Endodermal cell (in vitro differentiated cells): ENCODE measurements around the gene IKZF1. TPM values are rescaled to one million over a fixed set of nuclear protein-coding genes. Genes with fewer than 3 reads are reported as not detected.

Experiments
- DNase-seq: peaks from one replicate; pipeline ENCODE4 v3.0.0-alpha.2; 2017
- H3K27ac ChIP-seq: 2 replicates; pipeline ENCODE4 v1.5.1; 2013; ENCODE audit warnings: mild to moderate bottlenecking, low read depth, low read length, moderate library complexity
- H3K27me3 ChIP-seq: 2 replicates; pipeline ENCODE4 v1.6.1; 2013; ENCODE audit warnings: mild to moderate bottlenecking, low read length, moderate library complexity; ENCODE audit not compliant: insufficient read depth, control insufficient read depth, poor library complexity, severe bottlenecking
- H3K36me3 ChIP-seq: 2 replicates; pipeline ENCODE4 v1.7.0; 2013; ENCODE audit warnings: mild to moderate bottlenecking, low read length, moderate library complexity; ENCODE audit not compliant: control insufficient read depth, insufficient read depth
- H3K4me1 ChIP-seq: one replicate; pipeline ENCODE4 v1.7.0; 2013; ENCODE audit warnings: low read length; ENCODE audit not compliant: control insufficient read depth, insufficient read depth
- H3K4me3 ChIP-seq: 2 replicates; pipeline ENCODE4 v1.5.1; 2013; ENCODE audit warnings: mild to moderate bottlenecking, low read length, moderate library complexity
- H3K9ac ChIP-seq: 2 replicates; pipeline ENCODE4 v1.6.1; 2013; ENCODE audit warnings: mild to moderate bottlenecking, low read length, moderate library complexity; ENCODE audit not compliant: poor library complexity, severe bottlenecking; ENCODE audit errors: extremely low read depth
- H3K9me3 ChIP-seq: 2 replicates; pipeline ENCODE4 v1.6.1; 2013; ENCODE audit warnings: mild to moderate bottlenecking, low read length, moderate library complexity; ENCODE audit not compliant: control insufficient read depth
- H3K27ac Mint-ChIP-seq: 2 replicates; pipeline ENCODE4 v1.8.0; 2020; ENCODE audit warnings: mixed read lengths
- H3K27me3 Mint-ChIP-seq: 2 replicates; pipeline ENCODE4 v1.8.0; 2021; ENCODE audit warnings: mild to moderate bottlenecking, mixed read lengths; ENCODE audit not compliant: insufficient read depth
- H3K36me3 Mint-ChIP-seq: 2 replicates; pipeline ENCODE4 v1.8.0; 2020; ENCODE audit warnings: low read depth, mixed read lengths
- H3K4me1 Mint-ChIP-seq: 2 replicates; pipeline ENCODE4 v1.8.0; 2020; ENCODE audit warnings: mixed read lengths
- H3K4me3 Mint-ChIP-seq: 2 replicates; pipeline ENCODE4 v1.8.0; 2020; ENCODE audit warnings: mild to moderate bottlenecking, moderate library complexity, mixed read lengths
- H3K9me3 Mint-ChIP-seq: 2 replicates; pipeline ENCODE4 v1.8.0; 2020; ENCODE audit warnings: mild to moderate bottlenecking, mixed read lengths
- CTCF ChIP-seq: fragments of 200-600 bp; sonication (generic); conservative IDR thresholded peaks from 2 replicates; pipeline ENCODE4 v1.5.0; 2021; ENCODE audit warnings: antibody characterized with exemption, mild to moderate bottlenecking
- WGBS, 2 experiments: methylation state at CpG; one replicate each; pipeline versions ENCODE4 v1.1.5 to v1.1.7; 2013; ENCODE audit warnings: missing lambda C conversion rate in 2 of 2, mixed read lengths in 1 of 2; ENCODE audit not compliant: insufficient coverage in 1 of 2, insufficient read length in 1 of 2; 5-methylcytosine and 5-hydroxymethylcytosine counted together
- total RNA-seq, 2 donors: library from RNA; stranded (reverse); fragmentation: NEBNext Ultra II Directional in 1 of 2; extraction: Animal tissue kit (Norgen Biotek cat#: 25700) in 1 of 2; gene quantifications; 2 replicates in 1 of 2; 3 replicates in 1 of 2; pipeline ENCODE4 v1.2.1, GENCODE V29; 2021

IKZF1 gene
- total RNA-seq, 2 donors from 2014 or later, result 0.44 to 0.55 TPM

GRCh38 chr7:50300336-50300735, 4.2 kb upstream of the IKZF1 start:
- H3K4me1 Mint-ChIP-seq, result peaks cover 3% of the 10 kb centered on the region

GRCh38 chr7:50302486-50303334, 1.8 kb upstream of the IKZF1 start:
- Mint-ChIP-seq H3K27ac (no peak overlapping the region), H3K9me3 (no peaks in the 10 kb centered on the region), H3K4me3 (peak overlapping the region; percentile 64), H3K27me3 (peaks cover 70% of the 10 kb centered on the region), H3K36me3 (no peaks in the 10 kb centered on the region), H3K4me1 (peaks cover 3% of the 10 kb centered on the region)
- Histone ChIP-seq H3K9ac (no peak overlapping the region), H3K9me3 (no peaks in the 10 kb centered on the region), H3K4me3 (no peak overlapping the region), H3K27me3 (peaks cover 64% of the 10 kb centered on the region), H3K27ac (no peak overlapping the region), H3K4me1 (no peaks in the 10 kb centered on the region), H3K36me3 (no peaks in the 10 kb centered on the region)
- DNase-seq, result peak; percentile 51
- 85 to 90% methylated on average over 15 to 28 of the region's 28 CpGs for WGBS, 2 experiments
- TF ChIP-seq CTCF, result peak; percentile 36

More at GRCh38 chr7:50300336-50300735, 4.2 kb upstream of the IKZF1 start:
- Histone ChIP-seq H3K4me3 (no peak overlapping the region), H3K27me3 (peaks cover 40% of the 10 kb centered on the region), H3K9ac (no peak overlapping the region), H3K27ac (no peak overlapping the region), H3K4me1 (no peaks in the 10 kb centered on the region), H3K9me3 (no peaks in the 10 kb centered on the region), H3K36me3 (no peaks in the 10 kb centered on the region)
- TF ChIP-seq CTCF, result no peak
- Mint-ChIP-seq H3K27me3 (peaks cover 54% of the 10 kb centered on the region), H3K9me3 (no peaks in the 10 kb centered on the region), H3K27ac (no peak overlapping the region), H3K4me3 (no peak overlapping the region), H3K36me3 (no peaks in the 10 kb centered on the region)
- 74 to 81% methylated on average over 3 to 4 of the region's 4 CpGs for WGBS, 2 experiments
- no peak for DNase-seq

GRCh38 chr7:50303335-50304128, 984 bp upstream of the IKZF1 start:
- no peaks in the 10 kb centered on the region for H3K9me3 Mint-ChIP-seq
- no peak overlapping the region for H3K9ac ChIP-seq
- no peaks in the 10 kb centered on the region for H3K36me3 ChIP-seq
- peak overlapping the region; percentile 67 for H3K4me3 ChIP-seq
- no peaks in the 10 kb centered on the region for H3K36me3 Mint-ChIP-seq
- H3K4me1 Mint-ChIP-seq, result peaks cover 3% of the 10 kb centered on the region
- no peaks in the 10 kb centered on the region for H3K4me1 ChIP-seq
- H3K27ac ChIP-seq, result no peak overlapping the region
- DNase-seq, result peak; percentile 72
- H3K9me3 ChIP-seq, result no peaks in the 10 kb centered on the region
- peaks cover 64% of the 10 kb centered on the region for H3K27me3 ChIP-seq
- TF ChIP-seq CTCF, result no peak
- H3K27ac Mint-ChIP-seq, result no peak overlapping the region
- H3K27me3 Mint-ChIP-seq, result peaks cover 70% of the 10 kb centered on the region
- 8 to 10% methylated on average over 8 to 100 of the region's 100 CpGs for WGBS, 2 experiments
- H3K4me3 Mint-ChIP-seq, result peak overlapping the region; percentile 64
